ENCODE results near the gene FLNB. TPM values are rescaled to one million over a fixed set of nuclear protein-coding genes. Genes with fewer than 3 reads are reported as not detected.

FLNB gene
- total and polyA plus RNA-seq, 2 of the 13 experiments (the other 11 are each of a cell fraction or from before 2014, with no cell fraction given) = 106 to 130 TPM

GRCh38 chr3:58102390-58102750 lies 94.1 kb downstream of the FLNB start (continued):
- TF ChIP-seq ZNF614 (CRISPR knock-in tag; IDR thresholded peaks at IDR 0.05; ENCODE audit: borderline replicate concordance) (peak; percentile 44; the same call in 1 of the 2 replicates), MZF1 (CRISPR knock-in tag; IDR thresholded peaks at IDR 0.05; ENCODE audit: borderline replicate concordance) (no peak)

GRCh38 chr3:58102976-58103451 lies 94.8 kb downstream of the FLNB start:
- Histone ChIP-seq H4K20me1 (ENCODE audit: insufficient read depth, low read length) (no peaks in the 10 kb centered on the region), H3K4me1 (ENCODE audit: insufficient read depth, low read length) (peaks cover 74% of the 10 kb centered on the region), H3K27me3 (ENCODE audit: control insufficient read depth in 1 of 2, insufficient read depth in 2 of 2, low read length in 2 of 2) (no peaks in the 10 kb centered on the region), H3K79me2 (ENCODE audit: insufficient read depth, low read length) (peaks cover 17% of the 10 kb centered on the region), H3K4me2 (ENCODE audit: low read depth, low read length) (peak overlapping the region; percentile 72), H3K4me3 (replicated peaks in 1 of 3; ENCODE audit: insufficient read depth in 1 of 3, low read depth in 2 of 3, low read length in 3 of 3) (peak overlapping the region in 1 of 3 experiments; percentile 45; a peak in 2 of 6 replicates), H3K36me3 (replicated peaks in 1 of 2; ENCODE audit: control insufficient read depth in 1 of 2, insufficient read depth in 2 of 2, low read length in 2 of 2) (peaks cover 37 to 76% of the 10 kb centered on the region in 2 experiments), H3K9ac (ENCODE audit: insufficient read depth, low read depth, low read length) (peak overlapping the region; percentile 60), H3K27ac (ENCODE audit: extremely low read length, insufficient read depth, low read length) (peak overlapping the region; percentile 90), H2AFZ (ENCODE audit: low read length) (no peak overlapping the region), H3K9me3 (ENCODE audit: low read length) (no peaks in the 10 kb centered on the region)
- peak; percentile 97 for FAIRE-seq
- peak; percentile 84 for ATAC-seq
- CTCF ChIA-PET (ENCODE audit: low intra/inter-chr PET ratio, low total read pairs) = no interaction called here
- BruUV-seq (replicated peaks) = no TSS peak
- in situ Hi-C loops (cut with HindIII; ENCODE audit: extremely low pct_ligation_motif_present, low pct_unique_long_range_greater_than_20kb) = no loop called here
- POLR2A ChIA-PET = interaction anchor here (0.7 to 5.0 kb wide), 33 partner anchors 9 to 1111 kb away, joined by 3 to 46 read pairs (median 4); partner anchors contain the start of genes ARF4, FLNB and RPP14
- intact Hi-C loops (cut with micrococcal nuclease; ENCODE audit: unreplicated experiment) = loop anchor here (2.0 to 5.0 kb wide), 5 partner anchors 36 to 141 kb away; partner anchors contain the start of gene FLNB
- WGBS (ENCODE audit: low lambda C conversion rate) = 6% methylated on average over 10 of the region's 10 CpGs
- DNase-seq (ENCODE audit: low spot score) = peak; percentile 82
- TF ChIP-seq GMEB1 (CRISPR knock-in tag; IDR thresholded peaks at IDR 0.05; ENCODE audit: borderline replicate concordance) (peak; percentile 38; the same call in 1 of the 2 replicates), ZNF569 (CRISPR knock-in tag; IDR thresholded peaks at IDR 0.05; ENCODE audit: borderline replicate concordance) (no peak), ZNF280B (CRISPR knock-in tag; IDR thresholded peaks at IDR 0.05; ENCODE audit: borderline replicate concordance) (no peak), PBX2 (CRISPR knock-in tag; IDR thresholded peaks at IDR 0.05) (no peak), TGIF2 (CRISPR knock-in tag; IDR thresholded peaks at IDR 0.05) (0 out of 2 replicates have a peak, but pooled peaks have one; percentile 36), SRSF4 (IDR thresholded peaks at IDR 0.05; ENCODE audit: low read depth, low read length, poor library complexity, severe bottlenecking) (no peak), PHF21A (CRISPR knock-in tag; IDR thresholded peaks at IDR 0.05) (peak; percentile 42), ZNF772 (CRISPR knock-in tag; IDR thresholded peaks at IDR 0.05) (no peak), HNF4A (CRISPR knock-in tag; IDR thresholded peaks at IDR 0.05) (peak; percentile 40), ZNF292 (CRISPR knock-in tag; IDR thresholded peaks at IDR 0.05; ENCODE audit: borderline replicate concordance, low read depth) (peak; percentile 86; the same call in 1 of the 2 replicates), ZSCAN20 (CRISPR knock-in tag; IDR thresholded peaks at IDR 0.05; ENCODE audit: borderline replicate concordance) (no peak)
